Putamen (tissue), 1 donor: ENCODE measurements around the gene SLC17A5.
"Not testable (repeated sequence)": the region's sequence is repeated elsewhere in the genome, so short reads cannot be mapped to it uniquely, and the experiment has no call there.

Experiments used
- DNase-seq: peaks from one replicate; pipeline ENCODE4 v3.0.0-alpha.2; 2016; ENCODE audit warnings: low spot score

The SLC17A5 gene

DNA sequence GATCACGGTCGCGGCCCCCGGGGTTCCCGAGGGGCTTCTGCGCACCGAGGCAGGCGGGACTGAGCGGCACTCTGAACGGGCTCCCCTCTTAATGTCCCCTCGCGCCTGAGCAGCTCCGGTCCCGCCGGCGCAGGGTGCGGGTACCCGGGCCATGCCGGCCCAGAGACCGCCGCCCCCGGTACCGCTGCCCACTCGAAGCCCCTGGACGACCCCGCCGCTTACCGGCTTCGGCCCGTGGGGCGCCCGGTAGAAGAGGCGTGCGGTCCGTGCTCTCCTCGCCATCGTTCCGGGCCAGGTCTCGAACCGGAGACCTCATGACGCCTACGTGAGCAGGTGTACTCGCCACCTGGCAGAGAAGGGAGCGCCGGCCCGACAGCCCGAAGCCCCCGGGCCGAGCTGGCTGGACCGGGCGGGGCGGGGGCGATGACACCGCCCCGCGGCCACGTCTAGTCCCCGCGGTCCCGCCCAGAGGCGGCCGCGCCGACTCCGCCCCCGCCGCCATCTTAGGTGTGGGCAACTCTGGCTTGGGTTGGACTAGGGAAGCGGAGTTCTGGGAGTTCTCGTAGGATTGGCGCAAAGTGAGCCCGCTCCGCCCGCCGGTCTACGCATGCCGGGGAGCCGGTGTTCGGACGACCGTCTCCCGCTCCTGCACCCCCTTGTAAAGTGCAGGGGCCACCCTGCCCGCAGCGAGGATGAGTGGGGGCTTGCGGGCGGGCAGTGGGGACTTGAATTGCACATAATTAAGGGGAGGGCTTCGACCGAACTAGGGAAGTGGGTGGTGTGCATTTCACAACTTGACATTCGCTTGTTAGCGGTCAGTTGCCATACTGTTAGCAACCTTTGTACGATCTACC, at the start of gene SLC17A5:
TSS of gene SLC17A5 (minus strand) at position 422 of the 854 bp plus-strand sequence. CDS start at position 316, 106 bp downstream.
- DNase-seq: peak; percentile 94

GRCh38 chr6:73703466-73703865, 49.7 kb upstream of the SLC17A5 start:
- DNase-seq: no peak

DNA sequence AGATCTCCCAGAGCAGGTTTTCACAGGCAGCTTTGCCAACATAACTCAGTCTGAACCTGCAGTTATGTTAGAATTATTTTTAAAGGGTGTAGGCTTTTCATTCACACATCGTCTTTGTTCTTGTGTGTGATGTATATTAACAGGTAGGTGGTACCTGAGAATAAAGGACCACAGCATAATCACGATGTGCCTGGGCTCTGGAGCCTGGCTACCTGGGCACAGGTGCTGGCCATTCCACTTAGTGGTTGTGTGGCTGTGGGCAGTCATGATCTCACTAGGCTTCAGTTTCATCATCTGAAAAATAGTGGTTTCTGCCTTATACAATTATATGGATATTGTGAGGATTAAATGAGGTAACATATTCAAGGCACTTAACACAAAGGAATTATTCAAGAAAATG, 48.7 kb upstream of the SLC17A5 start:
- DNase-seq: no peak

GRCh38 chr6:73699676-73700459, 46.1 kb upstream of the SLC17A5 start:
- no peak for DNase-seq

- DNase-seq: no peak
Observed at GRCh38 chr6:73696966-73697655, 43.3 kb upstream of the SLC17A5 start.

DNA sequence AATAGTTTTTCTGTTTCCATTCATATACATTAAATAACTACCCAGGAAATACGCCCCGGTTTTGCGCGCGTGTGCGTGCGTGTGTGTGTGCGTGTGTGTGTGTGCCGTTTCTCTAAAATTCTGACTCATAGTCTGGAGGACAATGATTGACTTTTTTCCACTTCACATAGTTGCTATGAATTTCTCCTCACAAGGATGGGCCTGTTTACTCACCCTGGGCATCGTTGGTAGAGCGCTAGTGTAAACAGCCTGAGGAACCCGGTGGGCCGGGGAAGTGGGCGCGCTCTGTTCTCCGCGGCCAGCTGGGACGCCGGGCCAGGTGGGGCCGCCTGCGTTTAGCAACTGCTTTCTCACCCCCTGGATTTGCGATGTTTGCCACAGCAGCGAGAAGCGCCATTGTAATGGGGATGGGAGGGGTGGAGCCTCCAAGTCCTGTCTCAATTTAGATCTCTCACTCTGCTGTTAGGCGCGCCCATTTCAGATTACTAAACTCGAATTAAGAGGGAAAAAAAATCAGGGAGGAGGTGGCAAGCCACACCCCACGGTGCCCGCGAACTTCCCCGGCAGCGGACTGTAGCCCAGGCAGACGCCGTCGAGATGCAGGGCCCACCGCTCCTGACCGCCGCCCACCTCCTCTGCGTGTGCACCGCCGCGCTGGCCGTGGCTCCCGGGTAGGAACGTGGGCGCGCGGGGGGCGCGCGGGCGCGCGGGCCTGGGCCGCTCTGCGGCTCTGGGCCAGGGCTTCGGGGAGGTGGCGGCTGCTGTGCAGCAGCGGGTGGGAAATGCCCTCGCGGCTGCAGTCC, 42.0 kb upstream of the SLC17A5 start, which contains the start of gene CD109:
TSS of gene CD109 (plus strand) at position 585 of the 803 bp plus-strand sequence. CDS start at position 598, 13 bp downstream.
- DNase-seq: no peak

GRCh38 chr6:73694711-73695411, 41.1 kb upstream of the SLC17A5 start:
- peak; percentile 28 for DNase-seq

- no peak for DNase-seq
Observed at GRCh38 chr6:73691512-73691911, 37.7 kb upstream of the SLC17A5 start.

DNA sequence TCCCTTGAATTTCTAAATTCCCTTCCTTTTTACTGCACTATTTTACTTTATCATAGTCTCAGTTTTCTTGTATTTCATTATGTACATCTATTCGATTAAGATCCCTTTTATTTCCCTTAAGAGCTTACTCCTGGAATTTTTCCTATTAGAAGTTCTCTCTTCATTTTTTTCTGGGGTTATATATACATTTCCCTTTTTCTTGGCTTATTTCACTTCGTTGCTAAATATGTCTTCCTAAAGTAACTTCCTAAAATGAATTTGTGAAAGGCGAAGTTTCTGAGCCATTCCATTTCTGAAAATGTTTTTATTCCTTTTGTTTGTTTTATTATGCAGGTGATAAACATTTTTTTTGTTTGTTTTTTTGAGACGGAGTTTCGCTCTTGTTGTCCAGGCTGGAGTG, 36.3 kb upstream of the SLC17A5 start:
- no peak for DNase-seq

- DNase-seq: no peak
Observed at GRCh38 chr6:73688351-73688750, 34.6 kb upstream of the SLC17A5 start.

DNA sequence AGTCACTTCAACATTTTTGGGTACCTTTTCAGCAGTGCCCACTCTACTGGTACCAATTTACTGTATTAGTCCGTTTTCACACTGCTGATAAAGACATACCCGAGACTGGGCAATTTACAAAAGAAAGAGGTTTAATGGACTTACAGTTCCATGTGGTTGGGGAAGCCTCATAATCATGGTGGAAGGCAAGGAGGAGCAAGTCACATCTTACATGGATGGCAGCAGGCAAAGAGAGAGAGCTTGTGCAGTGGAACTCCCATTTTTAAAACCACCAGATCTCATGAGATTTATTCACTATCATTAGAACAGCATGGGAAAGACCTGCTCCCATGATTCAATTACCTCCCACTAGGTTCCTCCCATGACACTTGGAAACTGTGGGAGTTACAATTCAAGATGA, 29.8 kb upstream of the SLC17A5 start:
- DNase-seq: not testable (repeated sequence)

DNA sequence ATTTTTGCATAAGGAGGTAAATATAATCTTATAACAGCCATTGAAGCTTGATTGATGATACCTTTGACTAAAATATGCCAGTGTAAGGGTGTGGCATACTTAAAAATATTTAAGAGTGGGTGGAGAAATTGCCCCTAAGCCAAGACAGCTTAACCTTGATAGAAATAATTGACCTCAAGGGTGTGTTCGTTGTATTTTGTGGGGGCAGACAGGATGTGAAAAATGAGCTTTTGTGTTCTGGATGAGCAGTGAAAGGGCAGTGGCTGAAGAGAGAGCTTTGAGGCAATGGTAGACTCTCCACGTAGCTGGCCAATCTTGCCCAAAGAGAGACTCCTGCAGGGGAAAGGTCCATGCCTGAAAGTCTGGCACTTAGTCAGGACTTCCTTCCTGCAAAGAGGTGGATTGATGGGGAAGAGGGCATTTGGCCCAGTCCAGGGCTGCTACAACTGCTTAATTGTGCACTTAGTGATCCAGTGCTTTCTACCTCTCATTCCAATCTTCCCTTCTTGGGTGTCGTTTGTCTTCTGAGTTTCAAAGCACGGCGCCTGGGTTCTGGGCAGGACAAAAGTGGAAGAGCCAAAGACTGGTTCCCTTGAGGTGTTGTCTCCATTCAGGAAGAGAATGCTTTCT, 26.6 kb upstream of the SLC17A5 start:
- DNase-seq: no peak

- DNase-seq: not testable (repeated sequence)
Observed at GRCh38 chr6:73679846-73680245, 26.1 kb upstream of the SLC17A5 start.

DNA sequence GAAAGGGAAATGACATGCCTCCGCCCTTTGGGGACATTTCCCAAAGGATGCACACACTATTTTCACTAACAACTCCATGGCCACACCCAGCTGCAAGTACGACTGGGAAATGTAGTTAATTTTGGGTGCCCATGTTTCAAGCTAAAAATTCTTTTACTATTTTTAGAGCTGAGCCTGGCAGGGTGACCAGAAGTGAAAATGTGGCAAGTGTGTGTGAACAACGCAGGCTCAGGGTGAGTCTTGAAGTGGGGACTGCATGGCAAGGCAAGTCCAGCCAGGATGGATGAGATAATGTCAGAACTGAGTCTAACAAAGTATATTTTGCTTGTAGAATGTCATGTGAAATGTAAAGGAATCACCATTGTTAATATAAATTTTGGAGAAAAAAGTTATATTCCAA, 25.2 kb upstream of the SLC17A5 start:
- DNase-seq: no peak

- peak; percentile 57 for DNase-seq
Observed at GRCh38 chr6:73675466-73676098, 21.8 kb upstream of the SLC17A5 start.

DNA sequence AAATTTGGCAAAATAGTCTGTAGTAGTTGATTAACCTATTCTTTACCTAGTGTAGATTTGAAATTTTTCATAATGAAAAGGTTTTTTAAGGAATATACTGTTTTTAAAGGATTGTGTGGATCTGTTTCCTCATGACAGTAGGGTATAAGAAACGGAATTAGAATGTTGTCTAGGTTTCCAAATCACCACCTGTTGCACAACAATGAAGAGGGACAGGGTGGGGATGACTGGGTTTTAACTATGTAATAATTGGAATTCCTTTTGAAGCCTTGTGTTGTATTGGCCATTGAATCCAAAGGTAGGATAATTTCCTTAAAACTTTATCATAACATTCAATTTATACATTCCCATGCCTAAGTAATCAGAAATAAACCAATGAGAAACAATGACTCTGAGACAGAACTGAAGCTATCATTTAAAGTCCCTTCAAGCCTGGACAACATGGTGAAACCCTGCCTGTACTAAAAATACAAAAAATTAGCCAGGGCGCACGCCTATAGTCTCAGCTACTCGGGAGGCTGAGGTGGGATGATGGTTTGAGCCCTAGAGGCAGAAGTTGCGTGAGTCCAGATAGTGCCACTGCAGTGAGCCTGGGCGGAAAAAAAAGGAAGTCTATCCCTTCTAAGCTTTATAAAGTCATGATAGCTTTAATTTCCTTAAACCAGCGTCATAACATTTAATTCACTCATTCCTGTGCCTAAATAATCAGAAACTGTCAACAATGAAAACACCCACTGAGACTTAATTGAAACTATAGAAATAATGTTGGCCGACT, 18.3 kb upstream of the SLC17A5 start:
- no peak for DNase-seq

GRCh38 chr6:73669005-73669404, 15.2 kb upstream of the SLC17A5 start:
- DNase-seq: no peak

- DNase-seq: no peak
Observed at GRCh38 chr6:73667798-73668197, 14.0 kb upstream of the SLC17A5 start.

DNA sequence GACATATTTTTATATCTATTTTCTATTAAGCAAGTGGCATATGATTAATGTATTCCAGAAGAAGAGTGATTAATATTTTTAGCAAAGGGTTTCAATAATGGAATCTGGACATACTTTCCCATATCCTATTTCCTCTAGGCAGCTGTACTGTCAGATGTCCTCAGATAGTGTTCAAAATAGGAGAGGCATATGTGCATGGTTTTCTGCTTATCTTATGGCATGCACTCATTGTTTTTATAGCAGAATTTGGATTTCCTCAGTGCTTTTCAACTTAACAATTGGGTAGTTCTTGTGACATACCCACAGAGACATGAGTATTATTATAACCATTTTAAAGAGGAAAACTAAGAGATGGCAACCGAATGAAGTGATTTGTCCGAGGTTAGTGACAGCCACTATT, 12.6 kb upstream of the SLC17A5 start:
- DNase-seq: no peak
